Measurements from ENCODE around the gene ALDH7A1.

ALDH7A1 gene

GRCh38 chr5:126506079-126506478, 88.9 kb downstream of the ALDH7A1 start:
- no peak for DNase-seq

- no peak for DNase-seq
These were observed 91.4 kb downstream of the ALDH7A1 start for GRCh38 chr5:126503602-126504104.

- no peak for DNase-seq
These were observed 93.6 kb downstream of the ALDH7A1 start for GRCh38 chr5:126501448-126501847.

GRCh38 chr5:126499853-126500342, 95.1 kb downstream of the ALDH7A1 start:
- no peak for DNase-seq

GRCh38 chr5:126499278-126499677, 95.7 kb downstream of the ALDH7A1 start:
- DNase-seq, result no peak

- DNase-seq, result no peak
These were observed 97.5 kb downstream of the ALDH7A1 start for GRCh38 chr5:126497506-126497905.

- DNase-seq, result no peak
These were observed 100.6 kb downstream of the ALDH7A1 start for GRCh38 chr5:126494393-126494792.

- no peak for DNase-seq
These were observed 102.1 kb downstream of the ALDH7A1 start for GRCh38 chr5:126492939-126493338.

- DNase-seq, result peak; percentile 28 to 31
These were observed 104.7 kb downstream of the ALDH7A1 start for GRCh38 chr5:126490167-126490940.

- peak in 1 of 2 donors; percentile 27 for DNase-seq
These were observed 106.5 kb downstream of the ALDH7A1 start for GRCh38 chr5:126488443-126489065.

- no peak for DNase-seq
These were observed 107.4 kb downstream of the ALDH7A1 start for GRCh38 chr5:126487596-126487995.

GRCh38 chr5:126486332-126486731, 108.7 kb downstream of the ALDH7A1 start:
- peak in 1 of 2 donors; percentile 72 for DNase-seq

- DNase-seq, result no peak
These were observed 110.8 kb downstream of the ALDH7A1 start for GRCh38 chr5:126484253-126484652.

GRCh38 chr5:126483156-126483555, 111.9 kb downstream of the ALDH7A1 start:
- no peak for DNase-seq

GRCh38 chr5:126482591-126482990, 112.4 kb downstream of the ALDH7A1 start:
- peak in 1 of 2 donors; percentile 16 for DNase-seq

- DNase-seq, result no peak
These were observed 113.8 kb downstream of the ALDH7A1 start for GRCh38 chr5:126481243-126481642.

Measured in hippocampal formation (tissue), 2 donors.